ENCODE data around the gene DNAJB13. TPM values are rescaled to one million over a fixed set of nuclear protein-coding genes. Genes with fewer than 3 reads are reported as not detected.

DNAJB13 gene
- total and polyA plus RNA-seq, 2 of the 13 experiments (the other 11 are each of a cell fraction or from before 2014, with no cell fraction given): 2.3 TPM; not detected in 1

GRCh38 chr11:73982990-73983740 lies 32.3 kb downstream of the DNAJB13 start (continued):
- TF ChIP-seq HBP1 (CRISPR knock-in tag; IDR thresholded peaks at IDR 0.05; ENCODE audit: low read depth): 0 out of 2 replicates have a peak, but pooled peaks have one; percentile 56
- TF ChIP-seq RCOR2 (CRISPR knock-in tag; IDR thresholded peaks at IDR 0.05): peak; percentile 43; the same call in 1 of the 2 replicates
- peak; percentile 88 for TF ChIP-seq ZNF501 (CRISPR knock-in tag; IDR thresholded peaks at IDR 0.05)
- no peak for TF ChIP-seq ZNF7 (CRISPR knock-in tag; IDR thresholded peaks at IDR 0.05)
- TF ChIP-seq ZNF670 (CRISPR knock-in tag; IDR thresholded peaks at IDR 0.05; ENCODE audit: borderline replicate concordance): no peak; the same call in 1 of the 2 replicates
- TF ChIP-seq PHF5A (CRISPR knock-in tag; IDR thresholded peaks at IDR 0.05; ENCODE audit: low read depth, unreplicated experiment): no peak
- TF ChIP-seq ZBTB34 (CRISPR knock-in tag; IDR thresholded peaks at IDR 0.05): peak; percentile 87; the same call in 1 of the 2 replicates
- TF ChIP-seq SYNCRIP (IDR thresholded peaks at IDR 0.05; ENCODE audit: insufficient read depth, low read depth, low read length): no peak
- peak; percentile 92 for TF ChIP-seq ZNF704 (CRISPR knock-in tag; IDR thresholded peaks at IDR 0.05; ENCODE audit: borderline replicate concordance)
- peak; percentile 79; the same call in 1 of the 2 replicates for TF ChIP-seq IRF9 (CRISPR knock-in tag; IDR thresholded peaks at IDR 0.05; ENCODE audit: borderline replicate concordance)
- peak; percentile 96 for TF ChIP-seq ZNF275 (CRISPR knock-in tag; IDR thresholded peaks at IDR 0.05; ENCODE audit: borderline replicate concordance)
- no peak for TF ChIP-seq ZBTB42 (CRISPR knock-in tag; IDR thresholded peaks at IDR 0.05)
- peak; percentile 45 for TF ChIP-seq PAXIP1 (CRISPR knock-in tag; conservative IDR thresholded peaks at IDR 0.05)
- TF ChIP-seq ZNF34 (CRISPR knock-in tag; IDR thresholded peaks at IDR 0.05; ENCODE audit: borderline replicate concordance): no peak; the same call in 1 of the 2 replicates
- TF ChIP-seq MXD1 (CRISPR knock-in tag; IDR thresholded peaks at IDR 0.05): peak; percentile 90; the same call in 1 of the 2 replicates
- no peak; the same call in 1 of the 2 replicates for TF ChIP-seq JUNB (CRISPR knock-in tag; IDR thresholded peaks at IDR 0.05; ENCODE audit: borderline replicate concordance)
- no peak for TF ChIP-seq PLRG1 (conservative IDR thresholded peaks at IDR 0.05)

Measured in HepG2 (cell line).